OCI-LY7 (cell line): Measurements from ENCODE around the gene MIEF2. TPM values are rescaled to one million over a fixed set of nuclear protein-coding genes. Genes with fewer than 3 reads are reported as not detected.

Experiments
- BruUV-seq: library from RNA; stranded (reverse); fragments of 400-500 nt; replicated peaks from 2 replicates; lab custom pipeline; 2021; lab: Mats Ljungman, UMichigan
- CTCF ChIA-PET: fragments of 300-600 bp; sonication (Branson Sonifier 250); formaldehyde crosslinking; loops from one replicate; lab custom pipeline; 2022; ENCODE audit warnings: antibody characterized with exemption; ENCODE audit not compliant: unreplicated experiment; lab: Charles Lee
- POLR2A ChIA-PET: fragments of 300-600 bp; sonication (Branson Sonifier 250); formaldehyde crosslinking; loops from one replicate; lab custom pipeline; 2022; ENCODE audit warnings: antibody characterized with exemption; lab: Charles Lee
- DNase-seq: peaks from one replicate; pipeline ENCODE4 v3.0.0-alpha.2; 2015; ENCODE audit warnings: low spot score
- H2AFZ ChIP-seq: fragments of 200-600 bp; sonication (generic), shearing (Covaris generic); 2 replicates; pipeline ENCODE4 v1.6.1; 2014; ENCODE audit warnings: mild to moderate bottlenecking, antibody characterized with exemption, low read length, moderate library complexity
- H3K27ac ChIP-seq: fragments of 200-600 bp; sonication (generic); 2 replicates; pipeline ENCODE4 v1.5.1; 2014; ENCODE audit warnings: mixed run types, low read depth, mild to moderate bottlenecking, moderate library complexity, low read length, inconsistent platforms; ENCODE audit not compliant: poor library complexity, severe bottlenecking
- H3K36me3 ChIP-seq: fragments of 200-600 bp; sonication (generic); 2 replicates; pipeline ENCODE4 v1.6.1; 2014; ENCODE audit warnings: mild to moderate bottlenecking, antibody characterized with exemption, low read length, moderate library complexity, mixed read lengths; ENCODE audit not compliant: insufficient read depth
- H3K4me1 ChIP-seq: fragments of 200-600 bp; sonication (generic); 2 replicates; pipeline ENCODE4 v1.5.1; 2014; ENCODE audit warnings: mild to moderate bottlenecking, low read length; ENCODE audit not compliant: insufficient read depth, poor library complexity, severe bottlenecking
- H3K4me2 ChIP-seq: fragments of 200-600 bp; sonication (generic); 2 replicates; pipeline ENCODE4 v1.6.1; 2014; ENCODE audit warnings: mild to moderate bottlenecking, low read length
- H3K4me3 ChIP-seq: fragments of 200-600 bp; sonication (generic); 2 replicates; pipeline ENCODE4 v1.5.1; 2014; ENCODE audit warnings: mild to moderate bottlenecking, low read depth, low read length; ENCODE audit not compliant: poor library complexity, severe bottlenecking
- H3K79me2 ChIP-seq: fragments of 200-600 bp; sonication (generic); 2 replicates; pipeline ENCODE4 v1.6.1; 2016; ENCODE audit warnings: low read depth, mild to moderate bottlenecking, low read length, moderate library complexity, mixed read lengths; ENCODE audit not compliant: insufficient read depth
- H3K9me2 ChIP-seq: fragments of 200-600 bp; sonication (generic); 2 replicates; pipeline ENCODE4 v1.6.1; 2016; ENCODE audit warnings: mild to moderate bottlenecking, low read length, mixed read lengths; ENCODE audit not compliant: insufficient read depth
- H3K9me3 ChIP-seq: fragments of 200-600 bp; sonication (generic); 2 replicates; pipeline ENCODE4 v1.6.1; 2014; ENCODE audit warnings: mild to moderate bottlenecking, mixed run types, low read length, mixed read lengths
- H4K20me1 ChIP-seq: fragments of 200-600 bp; sonication (generic); 2 replicates; pipeline ENCODE4 v1.6.1; 2014; ENCODE audit warnings: mild to moderate bottlenecking, antibody characterized with exemption, low read length, moderate library complexity, mixed read lengths; ENCODE audit not compliant: insufficient read depth
- EZH2phosphoT487 ChIP-seq: fragments of 200-600 bp; sonication (generic); IDR thresholded peaks from 2 replicates; pipeline ENCODE4 v1.6.1; 2018; ENCODE audit warnings: low read depth, borderline replicate concordance, mild to moderate bottlenecking, mixed run types, antibody characterized with exemption, low read length, moderate library complexity, mixed read lengths
- intact Hi-C: fragments of 100-400 bp; cut with micrococcal nuclease; formaldehyde crosslinking; loops from one replicate; pipeline ENCODE4 v1.10.0; 2022; ENCODE audit not compliant: unreplicated experiment
- total RNA-seq, 2 experiments: library from RNA; depleted of rRNA in 1 of 2; stranded (reverse); fragments of >200 nt in 1 of 2; shearing (Covaris generic) in 1 of 2; gene quantifications; 2 replicates each; pipeline ENCODE4 v1.2.3, GENCODE V29; 2014 to 2022
- TF ChIP-seq, protein P1 (sequence below): fragments of 200-600 bp; sonication (generic); conservative IDR thresholded peaks from 2 replicates; pipeline ENCODE4 v1.5.1; 2014; ENCODE audit warnings: mild to moderate bottlenecking, antibody characterized with exemption, low read length, moderate library complexity, mixed read lengths

The MIEF2 gene
- total RNA-seq, 2 experiments from 2014 or later = 7.9 to 11.8 TPM

DNA sequence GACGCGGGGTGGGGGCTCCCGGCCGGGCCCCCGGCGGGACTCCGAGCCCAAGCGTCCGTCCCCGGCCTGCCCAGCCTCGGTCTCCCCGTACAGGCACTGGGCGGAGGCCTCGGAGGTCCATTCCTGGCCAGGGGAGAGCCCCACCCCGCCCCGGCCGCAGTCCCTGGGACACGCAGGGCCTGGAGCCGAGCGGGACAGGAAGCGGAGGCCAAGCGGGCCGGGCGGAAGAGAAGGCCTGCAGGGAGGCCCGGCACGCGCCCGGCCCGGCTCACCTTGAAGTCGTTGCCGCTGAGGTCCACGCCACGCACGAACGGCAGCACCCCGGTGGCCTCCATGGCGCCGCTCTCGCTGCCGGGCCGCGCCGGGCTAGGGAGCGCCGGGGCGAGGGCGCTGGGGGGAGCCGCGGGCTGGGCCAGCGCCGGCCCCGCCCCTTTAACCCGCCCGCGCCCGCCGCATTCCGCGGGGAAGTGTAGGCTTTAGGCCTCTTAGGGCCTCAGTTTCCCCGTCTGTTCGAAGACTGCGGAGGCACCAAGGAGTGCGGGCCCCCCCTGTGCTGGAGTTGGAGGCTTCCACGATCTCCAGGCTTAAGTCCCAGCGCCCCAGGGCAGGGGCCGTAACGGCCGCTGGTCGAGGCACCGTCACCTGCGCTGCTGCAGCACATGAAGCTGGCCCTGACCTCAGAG, 2.0 kb upstream of the MIEF2 start, which contains the start of gene FLII:
FLII (minus strand) TSS at position 383 of the 683 bp plus-strand sequence; CDS start at position 335, 48 bp downstream.
- H3K36me3 ChIP-seq = peaks cover 28% of the 10 kb centered on the region
- CTCF ChIA-PET = no interaction called here
- peak within 1 kb of the TSS; percentile 89 for H3K4me3 ChIP-seq
- POLR2A ChIA-PET = interaction anchor here (0.8 kb wide), 1 partner anchor 10 kb away, joined by 3 read pairs; no protein-coding TSS in a partner anchor
- TF ChIP-seq, protein P1, sequence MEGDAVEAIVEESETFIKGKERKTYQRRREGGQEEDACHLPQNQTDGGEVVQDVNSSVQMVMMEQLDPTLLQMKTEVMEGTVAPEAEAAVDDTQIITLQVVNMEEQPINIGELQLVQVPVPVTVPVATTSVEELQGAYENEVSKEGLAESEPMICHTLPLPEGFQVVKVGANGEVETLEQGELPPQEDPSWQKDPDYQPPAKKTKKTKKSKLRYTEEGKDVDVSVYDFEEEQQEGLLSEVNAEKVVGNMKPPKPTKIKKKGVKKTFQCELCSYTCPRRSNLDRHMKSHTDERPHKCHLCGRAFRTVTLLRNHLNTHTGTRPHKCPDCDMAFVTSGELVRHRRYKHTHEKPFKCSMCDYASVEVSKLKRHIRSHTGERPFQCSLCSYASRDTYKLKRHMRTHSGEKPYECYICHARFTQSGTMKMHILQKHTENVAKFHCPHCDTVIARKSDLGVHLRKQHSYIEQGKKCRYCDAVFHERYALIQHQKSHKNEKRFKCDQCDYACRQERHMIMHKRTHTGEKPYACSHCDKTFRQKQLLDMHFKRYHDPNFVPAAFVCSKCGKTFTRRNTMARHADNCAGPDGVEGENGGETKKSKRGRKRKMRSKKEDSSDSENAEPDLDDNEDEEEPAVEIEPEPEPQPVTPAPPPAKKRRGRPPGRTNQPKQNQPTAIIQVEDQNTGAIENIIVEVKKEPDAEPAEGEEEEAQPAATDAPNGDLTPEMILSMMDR = no peak
- TF ChIP-seq EZH2phosphoT487 = no peak
- peaks cover 33% of the 10 kb centered on the region for H3K4me1 ChIP-seq
- peaks cover 15% of the 10 kb centered on the region; the same call in 1 of the 2 replicates for H3K79me2 ChIP-seq
- no peaks in the 10 kb centered on the region for H4K20me1 ChIP-seq
- peak; percentile 60 for DNase-seq
- H3K9me2 ChIP-seq = no peaks in the 10 kb centered on the region
- peak within 1 kb of the TSS; percentile 96 for H2AFZ ChIP-seq
- peak within 1 kb of the TSS; percentile 49 for H3K27ac ChIP-seq
- no TSS peak for BruUV-seq
- peak within 1 kb of the TSS; percentile 98 for H3K4me2 ChIP-seq
- H3K9me3 ChIP-seq = no peaks in the 10 kb centered on the region
- intact Hi-C loops = loop anchor here (2.0 to 5.0 kb wide), 2 partner anchors 74 to 104 kb away; partner anchors contain the start of gene SHMT1

- peaks cover 15% of the 10 kb centered on the region; the same call in 1 of the 2 replicates for H3K79me2 ChIP-seq
Measured at GRCh38 chr17:18259621-18260331, 686 bp upstream of the MIEF2 start.

More at GRCh38 chr17:18259621-18260331, 686 bp upstream of the MIEF2 start:
- intact Hi-C loops = loop anchor here (2.0 to 5.0 kb wide), 3 partner anchors 55 to 103 kb away; partner anchors contain the start of genes SHMT1, SMCR8 and TOP3A
- Histone ChIP-seq H3K4me3 (peak overlapping the region; percentile 80), H4K20me1 (no peaks in the 10 kb centered on the region), H3K27ac (peak overlapping the region; percentile 14), H3K4me1 (peaks cover 33% of the 10 kb centered on the region), H3K36me3 (peaks cover 17% of the 10 kb centered on the region), H3K9me3 (no peaks in the 10 kb centered on the region), H3K4me2 (peak overlapping the region; percentile 98), H2AFZ (peak overlapping the region; percentile 82; the same call in 1 of the 2 replicates), H3K9me2 (no peaks in the 10 kb centered on the region)
- CTCF ChIA-PET = interaction anchor here (0.6 to 1.0 kb wide), 3 partner anchors 9 to 599 kb away, joined by 3 read pairs; no protein-coding TSS in a partner anchor
- POLR2A ChIA-PET = interaction anchor here (0.6 to 1.0 kb wide), 2 partner anchors 35 to 80 kb away, joined by 3 to 5 read pairs; no protein-coding TSS in a partner anchor
- DNase-seq = no peak
- TF ChIP-seq EZH2phosphoT487 = no peak
- TF ChIP-seq, protein P1 = no peak
- no TSS peak for BruUV-seq
